Activated T-helper 2 cell treated with anti-CD3 and anti-CD28 coated beads, Interferon-gamma antibody, Interleukin-2, Interleukin-4, amounts not matched to agents 10 μg/mL and 5 μg/mL and 100 μg/mL, durations not matched to agents 14 hours and 24 hours and 36 hours (primary cell): ENCODE measurements around the gene CNFN. TPM values are rescaled to one million over a fixed set of nuclear protein-coding genes. Genes with fewer than 3 reads are reported as not detected.

ENCODE experiments used
- DNase-seq: peaks from one replicate; pipeline ENCODE4 v3.0.0; 2021; ENCODE audit warnings: low spot score
- H3K27ac Mint-ChIP-seq: one replicate; pipeline ENCODE4 v1.8.0; 2021; ENCODE audit warnings: mixed read lengths
- H3K27me3 Mint-ChIP-seq: one replicate; pipeline ENCODE4 v1.8.0; 2021; ENCODE audit warnings: low read depth, mixed read lengths
- H3K36me3 Mint-ChIP-seq: one replicate; pipeline ENCODE4 v1.8.0; 2021; ENCODE audit warnings: low read depth, mixed read lengths
- H3K4me1 Mint-ChIP-seq: one replicate; pipeline ENCODE4 v1.8.0; 2021; ENCODE audit warnings: low read depth, mixed read lengths
- H3K4me3 Mint-ChIP-seq: one replicate; pipeline ENCODE4 v1.8.0; 2021; ENCODE audit warnings: low read depth, mild to moderate bottlenecking, moderate library complexity, mixed read lengths
- H3K9me3 Mint-ChIP-seq: one replicate; pipeline ENCODE4 v1.8.0; 2021; ENCODE audit warnings: mixed read lengths
- intact Hi-C: fragments of 100-400 bp; cut with micrococcal nuclease; formaldehyde crosslinking; loops from one replicate; pipeline ENCODE4 v1.15.1; 2023
- total RNA-seq: library from RNA; stranded (reverse); gene quantifications from 2 replicates; pipeline ENCODE4 v1.2.3, GENCODE V29; 2022

Gene CNFN
- total RNA-seq, 1 donor from 2014 or later, result not detected

DNA sequence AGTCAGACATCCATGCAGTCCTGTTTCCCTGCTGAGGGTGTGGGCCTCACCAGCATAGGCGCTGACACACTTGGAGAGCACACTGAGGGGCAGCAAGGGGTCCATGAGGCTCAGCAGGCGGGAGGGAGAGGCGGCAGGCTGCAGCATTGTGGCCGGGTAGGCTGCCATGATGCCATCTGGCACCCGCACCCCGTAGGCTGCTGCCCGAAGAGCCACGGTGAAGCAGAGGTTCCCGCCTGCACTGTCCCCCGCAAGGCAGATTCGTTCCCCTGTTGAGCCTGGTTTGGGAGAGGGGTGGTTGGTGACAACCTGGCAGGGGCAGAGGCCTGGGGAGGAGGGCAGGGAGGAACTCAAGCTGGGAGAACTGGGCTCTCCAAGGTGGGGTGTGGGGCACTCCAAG is 16.0 kb upstream of the CNFN start:
- Mint-ChIP-seq H3K4me1 (peaks cover 7% of the 10 kb centered on the region), H3K9me3 (no peaks in the 10 kb centered on the region), H3K4me3 (no peak overlapping the region), H3K27ac (no peak overlapping the region), H3K36me3 (peaks cover 43% of the 10 kb centered on the region), H3K27me3 (no peaks in the 10 kb centered on the region)
- intact Hi-C loops, result no loop called here
- DNase-seq, result no peak

DNA sequence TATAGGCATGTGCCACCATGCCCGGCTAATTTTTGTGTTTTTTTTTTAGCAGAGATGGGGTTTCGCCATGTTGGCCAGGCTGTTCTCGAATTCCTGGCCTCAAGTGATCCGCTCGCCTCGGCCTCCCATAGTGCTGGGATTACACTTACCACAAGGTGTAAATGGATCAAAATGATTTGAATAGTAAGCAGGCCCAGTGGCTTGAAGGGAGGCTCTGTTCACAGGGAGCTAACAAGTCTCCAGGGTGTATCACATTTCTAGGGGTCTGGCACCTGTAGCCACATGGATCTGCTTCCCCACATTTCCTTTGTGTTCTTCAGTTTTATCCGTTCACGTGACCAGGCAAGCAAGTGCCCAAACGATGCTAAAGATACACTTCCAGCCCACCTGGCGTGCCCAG is 13.5 kb upstream of the CNFN start:
- Mint-ChIP-seq H3K4me3 (no peak overlapping the region), H3K27ac (no peak overlapping the region), H3K27me3 (no peaks in the 10 kb centered on the region), H3K4me1 (peaks cover 20% of the 10 kb centered on the region), H3K9me3 (no peaks in the 10 kb centered on the region), H3K36me3 (peaks cover 53% of the 10 kb centered on the region)
- no peak for DNase-seq
- intact Hi-C loops, result no loop called here

DNA sequence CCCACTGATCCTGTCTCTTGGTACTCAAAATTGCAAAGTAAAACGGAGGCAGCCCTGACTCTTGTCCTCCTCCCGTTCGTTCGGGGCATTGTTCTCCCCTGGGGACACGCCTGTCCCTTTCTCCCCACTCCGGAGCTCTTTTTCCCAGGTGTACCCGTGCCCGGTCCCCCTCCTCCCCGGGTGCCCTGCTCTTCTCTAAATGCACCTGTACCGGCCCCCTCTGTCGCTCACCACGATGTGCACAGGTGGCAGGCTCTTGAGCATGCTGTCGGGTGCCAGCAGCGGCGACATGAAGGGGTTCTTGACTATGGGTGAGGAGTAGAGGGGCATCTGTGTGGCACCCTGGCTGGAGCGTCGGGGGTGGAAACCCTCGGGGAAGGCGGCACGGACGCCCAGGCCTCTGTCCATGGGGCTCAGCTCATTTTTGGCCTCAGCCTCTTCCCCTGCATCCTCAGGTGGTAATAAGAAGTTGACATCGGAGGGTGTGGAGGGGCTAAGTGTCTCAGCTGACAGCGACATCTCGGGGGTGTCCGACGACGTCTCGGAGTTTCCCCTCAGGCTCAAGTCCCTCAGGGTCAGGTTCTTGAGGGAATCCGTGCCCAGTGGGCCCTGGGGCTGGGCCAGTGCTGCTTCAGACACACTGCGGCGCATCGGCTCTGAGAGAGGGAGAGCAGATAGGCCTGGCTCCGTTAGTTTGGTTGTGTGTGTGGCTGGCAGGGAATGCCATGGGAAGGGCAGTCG is 12.4 kb upstream of the CNFN start:
- Mint-ChIP-seq H3K4me1 (peaks cover 25% of the 10 kb centered on the region), H3K9me3 (no peaks in the 10 kb centered on the region), H3K36me3 (peaks cover 47% of the 10 kb centered on the region), H3K27me3 (no peaks in the 10 kb centered on the region), H3K27ac (no peak overlapping the region), H3K4me3 (peak overlapping the region; percentile 71)
- intact Hi-C loops, result no loop called here
- no peak for DNase-seq

DNA sequence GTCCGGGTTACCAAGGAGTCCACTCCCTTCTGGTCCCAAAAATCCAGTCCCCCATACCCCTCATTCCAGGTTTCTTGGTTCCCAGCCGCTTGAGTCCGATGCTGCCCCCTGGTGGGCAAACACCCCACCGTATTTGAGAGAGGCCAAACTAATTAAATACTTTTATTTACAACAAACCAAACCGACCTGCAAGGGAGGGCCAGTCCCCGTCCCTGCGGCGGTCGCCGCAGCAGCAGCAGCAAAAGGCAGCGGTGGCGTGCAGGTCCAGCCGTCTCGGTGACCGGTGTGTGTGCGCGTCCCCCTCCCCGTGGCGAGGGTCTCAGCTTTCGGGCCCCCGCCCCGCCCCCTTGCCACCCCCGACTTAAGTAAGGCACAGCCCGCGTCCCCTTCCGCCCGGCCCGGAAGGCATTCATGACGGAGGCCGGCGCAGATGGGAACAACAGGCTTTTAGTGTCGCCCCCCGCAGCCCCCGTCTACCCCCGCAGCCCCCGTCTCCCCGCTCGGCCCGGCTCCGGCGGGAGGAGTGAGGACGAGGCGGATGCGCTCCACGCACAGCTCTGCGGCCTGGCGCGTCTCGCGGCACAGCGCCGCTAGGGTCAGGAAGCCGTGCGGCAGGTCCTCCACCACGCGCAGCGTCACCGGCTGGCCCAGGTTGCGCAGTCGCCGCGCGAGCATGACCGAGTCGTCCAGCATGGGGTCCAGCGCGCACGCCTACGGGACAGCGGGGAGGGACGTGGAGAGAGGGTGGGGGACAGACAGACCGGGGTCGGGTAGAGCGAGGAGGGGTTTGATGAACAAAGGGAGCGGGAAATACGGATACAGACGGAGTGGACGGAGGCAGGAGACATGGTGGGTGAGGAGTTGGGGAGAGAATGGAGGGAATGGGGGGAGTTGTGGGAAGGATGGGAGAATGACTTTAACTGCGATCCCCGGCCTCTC is 11.5 kb upstream of the CNFN start:
- H3K4me3 Mint-ChIP-seq, result peak overlapping the region; percentile 71
- intact Hi-C loops, result loop anchor here (2.0 kb wide), 1 partner anchor 21 kb away; no protein-coding TSS in a partner anchor
- no peak overlapping the region for H3K27ac Mint-ChIP-seq
- peaks cover 38% of the 10 kb centered on the region for H3K36me3 Mint-ChIP-seq
- DNase-seq, result peak; percentile 54
- H3K4me1 Mint-ChIP-seq, result peaks cover 29% of the 10 kb centered on the region
- H3K9me3 Mint-ChIP-seq, result no peaks in the 10 kb centered on the region
- no peaks in the 10 kb centered on the region for H3K27me3 Mint-ChIP-seq

DNA sequence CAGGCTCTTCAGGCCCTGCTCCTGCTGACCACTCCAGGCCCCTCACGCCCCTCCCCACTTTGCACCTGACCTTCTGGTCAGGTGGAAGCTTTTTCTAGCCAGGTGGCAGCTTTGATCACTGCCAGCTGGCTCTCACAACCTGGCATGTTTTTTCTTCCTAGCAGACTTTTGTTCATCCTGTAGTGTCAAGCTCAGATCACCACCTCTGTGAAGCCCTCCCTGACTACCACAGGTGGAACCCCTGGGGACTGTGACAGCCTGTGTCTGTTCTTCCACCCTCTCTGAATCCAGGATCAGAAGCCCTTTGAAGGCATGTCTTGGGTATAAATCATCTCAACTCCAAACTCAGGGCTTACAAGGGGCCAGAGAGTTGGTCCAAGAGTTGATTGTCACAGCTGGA is 10.3 kb upstream of the CNFN start:
- Mint-ChIP-seq H3K36me3 (peaks cover 35% of the 10 kb centered on the region), H3K4me1 (peaks cover 36% of the 10 kb centered on the region), H3K27me3 (no peaks in the 10 kb centered on the region), H3K27ac (no peak overlapping the region), H3K4me3 (peak overlapping the region; percentile 28), H3K9me3 (no peaks in the 10 kb centered on the region)
- no peak for DNase-seq
- intact Hi-C loops, result loop anchor here (2.0 kb wide), 1 partner anchor 22 kb away; no protein-coding TSS in a partner anchor

DNA sequence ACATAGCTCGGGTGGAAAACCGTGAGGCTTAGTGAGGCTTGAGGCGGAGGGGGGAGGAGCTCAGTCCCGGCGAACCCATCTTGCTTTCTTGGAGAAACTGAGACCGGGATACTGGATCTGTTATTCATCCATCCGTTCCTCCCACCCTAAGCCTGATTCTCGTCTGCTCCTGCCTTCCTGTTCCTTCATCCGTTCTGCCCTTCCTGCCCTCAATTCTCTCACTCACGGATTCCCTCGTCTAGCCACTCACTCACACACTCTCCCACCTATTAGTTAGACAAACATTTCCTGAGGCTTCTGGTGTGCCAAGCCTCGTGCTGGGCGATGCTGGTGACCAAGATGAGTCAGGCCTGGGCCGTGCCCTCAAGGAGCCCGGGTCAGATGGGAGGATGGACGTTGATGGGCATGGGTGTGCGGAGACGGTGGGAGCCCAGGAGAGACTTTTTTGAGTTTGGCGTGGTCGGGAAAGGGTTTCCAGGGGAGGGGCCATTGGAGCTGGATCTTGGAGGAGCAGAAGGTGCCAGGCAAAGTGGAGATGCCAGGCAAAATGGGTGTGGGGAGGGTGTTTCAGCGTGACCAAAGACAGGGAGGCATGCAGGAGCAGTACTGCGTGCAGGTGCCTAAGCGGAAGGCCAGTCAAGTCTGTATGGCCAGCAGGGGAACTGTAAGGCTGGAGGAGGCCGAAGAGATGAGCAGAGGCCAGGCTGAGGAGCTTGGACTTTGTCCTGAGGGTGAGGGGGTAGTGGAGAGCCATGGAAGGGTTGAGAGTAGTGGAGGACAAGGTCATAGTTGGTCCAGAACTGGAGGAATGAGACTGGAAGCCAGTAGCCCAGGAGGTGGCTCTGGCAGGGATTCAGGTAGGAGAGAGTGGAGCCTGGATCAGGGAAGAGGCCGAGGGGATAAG is 7.4 kb upstream of the CNFN start:
- H3K36me3 Mint-ChIP-seq, result peaks cover 19% of the 10 kb centered on the region
- DNase-seq, result no peak
- H3K9me3 Mint-ChIP-seq, result no peaks in the 10 kb centered on the region
- H3K27ac Mint-ChIP-seq, result peak overlapping the region; percentile 81
- intact Hi-C loops, result loop anchor here (5.0 kb wide), 1 partner anchor 535 kb away; the partner anchor contains the start of gene RPS19
- peaks cover 36% of the 10 kb centered on the region for H3K4me1 Mint-ChIP-seq
- H3K27me3 Mint-ChIP-seq, result peaks cover 2% of the 10 kb centered on the region
- peak overlapping the region; percentile 87 for H3K4me3 Mint-ChIP-seq

DNA sequence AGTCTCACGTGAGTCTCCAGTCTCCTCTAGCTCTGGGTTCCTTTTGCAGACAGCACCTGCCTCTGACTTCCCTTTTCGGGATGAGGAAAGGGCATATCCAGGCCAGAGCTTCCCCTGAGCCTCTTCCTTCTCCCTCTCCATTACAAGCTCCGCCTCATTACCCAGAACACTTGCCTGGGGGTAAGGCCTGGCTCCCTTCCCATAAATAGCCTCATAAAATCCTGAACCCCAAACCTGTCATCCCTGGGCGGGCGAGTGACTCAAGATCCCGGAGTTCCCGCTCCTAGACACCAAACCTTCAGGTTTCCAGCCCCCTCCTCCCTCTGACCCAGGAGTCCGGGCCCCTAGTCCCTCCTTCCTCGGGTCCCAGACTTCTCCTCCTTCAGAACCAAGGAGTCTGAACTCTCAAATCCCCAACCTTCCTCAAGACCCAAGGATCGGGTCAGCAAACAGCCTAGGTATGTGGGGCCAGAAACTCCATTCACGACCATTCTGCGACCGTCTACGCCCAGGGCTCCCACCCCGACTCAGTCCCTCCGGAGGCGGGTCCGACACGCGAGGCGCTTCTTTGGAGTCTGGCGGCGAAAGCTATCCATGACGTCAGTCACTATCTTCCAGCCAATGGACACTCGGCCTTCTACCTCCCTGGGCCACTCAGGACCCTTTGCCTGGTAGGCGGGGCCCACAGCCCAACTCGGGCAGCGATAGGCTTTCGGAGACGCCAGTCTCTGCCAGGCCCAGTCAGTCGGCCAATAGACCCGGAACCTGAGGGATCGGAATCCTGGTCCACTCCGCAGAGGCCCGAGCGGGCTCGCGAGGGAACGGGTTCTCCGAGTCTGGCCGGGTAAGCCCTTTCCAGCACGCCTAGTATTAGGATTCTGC is 6.5 kb upstream of the CNFN start:
- Mint-ChIP-seq H3K9me3 (no peaks in the 10 kb centered on the region), H3K27ac (peak overlapping the region; percentile 81), H3K36me3 (peaks cover 13% of the 10 kb centered on the region), H3K4me1 (peaks cover 32% of the 10 kb centered on the region), H3K4me3 (peak overlapping the region; percentile 87), H3K27me3 (peaks cover 7% of the 10 kb centered on the region)
- DNase-seq, result peak; percentile 98
- intact Hi-C loops, result loop anchor here (5.0 kb wide), 1 partner anchor 534 kb away; the partner anchor contains the start of gene RPS19

DNA sequence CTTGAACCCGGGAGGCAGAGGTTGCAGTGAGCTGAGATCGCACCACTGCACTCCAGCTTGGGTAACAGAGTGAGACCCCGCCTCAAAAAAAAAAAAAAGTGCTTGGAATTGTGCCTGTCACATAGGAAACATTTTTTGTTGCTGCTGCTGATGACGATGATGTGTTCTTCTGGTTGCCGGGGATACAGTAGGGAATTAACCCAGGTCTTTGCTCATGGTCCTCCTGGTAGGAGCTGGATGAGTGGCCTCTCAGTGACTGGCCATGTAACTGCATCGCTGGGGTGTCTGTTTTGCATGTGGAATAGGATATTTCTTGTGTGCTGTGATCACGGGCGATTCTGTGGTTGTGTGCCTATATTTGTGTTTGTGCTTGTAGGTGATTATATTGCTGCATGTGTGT is 4.7 kb upstream of the CNFN start:
- no peaks in the 10 kb centered on the region for H3K9me3 Mint-ChIP-seq
- H3K27me3 Mint-ChIP-seq, result peaks cover 18% of the 10 kb centered on the region
- no peak overlapping the region for H3K4me3 Mint-ChIP-seq
- no peak for DNase-seq
- intact Hi-C loops, result loop anchor here (5.0 kb wide), 1 partner anchor 532 kb away; the partner anchor contains the start of gene RPS19
- H3K4me1 Mint-ChIP-seq, result peaks cover 18% of the 10 kb centered on the region
- H3K27ac Mint-ChIP-seq, result no peak overlapping the region
- peaks cover under 1% of the 10 kb centered on the region for H3K36me3 Mint-ChIP-seq

DNA sequence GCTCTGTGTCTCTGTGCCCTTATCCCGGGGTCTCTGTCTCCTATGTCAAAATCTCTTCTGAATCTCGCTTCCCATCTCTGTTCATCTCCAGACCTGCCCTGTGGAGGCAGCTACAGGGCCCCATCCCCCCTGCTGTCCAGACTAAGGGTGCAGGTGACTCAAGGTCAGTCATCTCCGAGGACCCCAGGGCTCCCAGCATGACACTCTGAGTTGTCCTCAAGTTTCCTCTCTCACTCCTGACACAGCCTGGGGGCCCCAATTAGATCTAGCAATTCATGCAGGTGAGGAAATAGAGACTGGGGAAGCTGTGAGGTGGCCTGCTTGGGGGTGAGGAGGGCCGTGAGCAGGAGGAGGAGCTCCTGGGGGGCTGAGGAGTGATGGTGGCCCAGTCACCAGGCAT is 2.1 kb upstream of the CNFN start:
- intact Hi-C loops, result no loop called here
- DNase-seq, result no peak
- Mint-ChIP-seq H3K27ac (no peak overlapping the region), H3K27me3 (peaks cover 27% of the 10 kb centered on the region), H3K4me1 (peaks cover 9% of the 10 kb centered on the region), H3K9me3 (no peaks in the 10 kb centered on the region), H3K4me3 (no peak overlapping the region), H3K36me3 (no peaks in the 10 kb centered on the region)

DNA sequence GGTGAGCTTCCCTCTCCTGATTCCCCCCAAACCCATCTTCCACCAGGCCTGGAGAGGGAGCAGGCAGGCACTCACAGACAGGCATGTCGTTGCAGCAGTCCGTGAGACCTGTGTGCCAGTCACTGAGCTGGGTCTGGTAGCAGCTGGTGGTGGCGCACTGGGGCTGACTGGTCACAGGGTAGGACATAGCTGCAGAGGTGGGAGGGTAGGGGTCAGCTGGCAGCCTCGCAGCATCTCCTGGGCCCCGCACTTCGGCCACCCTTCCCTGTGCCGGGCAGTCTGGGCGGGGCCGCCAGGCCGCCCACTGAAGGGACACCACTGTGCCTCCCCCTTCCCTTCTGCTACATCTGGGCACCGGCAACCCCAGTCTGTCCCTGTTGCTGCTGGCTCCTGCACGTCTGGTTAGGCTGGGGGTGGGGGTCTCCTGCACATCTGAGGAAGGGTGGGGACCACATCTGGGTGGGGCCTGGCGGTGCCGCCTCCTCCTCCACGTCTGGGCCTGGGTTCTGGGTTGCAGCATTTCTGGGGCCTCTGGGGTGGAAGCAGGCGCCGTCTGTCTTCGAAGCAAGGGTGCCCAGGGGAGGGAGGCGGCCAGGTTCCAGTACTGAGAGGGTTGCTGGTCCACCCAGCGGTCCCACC is 1.1 kb downstream of the CNFN start:
- no peak for DNase-seq
- H3K27me3 Mint-ChIP-seq, result peaks cover 36% of the 10 kb centered on the region
- H3K4me3 Mint-ChIP-seq, result no peak overlapping the region
- intact Hi-C loops, result no loop called here
- peaks cover 5% of the 10 kb centered on the region for H3K4me1 Mint-ChIP-seq
- H3K36me3 Mint-ChIP-seq, result no peaks in the 10 kb centered on the region
- H3K9me3 Mint-ChIP-seq, result no peaks in the 10 kb centered on the region
- no peak overlapping the region for H3K27ac Mint-ChIP-seq

DNA sequence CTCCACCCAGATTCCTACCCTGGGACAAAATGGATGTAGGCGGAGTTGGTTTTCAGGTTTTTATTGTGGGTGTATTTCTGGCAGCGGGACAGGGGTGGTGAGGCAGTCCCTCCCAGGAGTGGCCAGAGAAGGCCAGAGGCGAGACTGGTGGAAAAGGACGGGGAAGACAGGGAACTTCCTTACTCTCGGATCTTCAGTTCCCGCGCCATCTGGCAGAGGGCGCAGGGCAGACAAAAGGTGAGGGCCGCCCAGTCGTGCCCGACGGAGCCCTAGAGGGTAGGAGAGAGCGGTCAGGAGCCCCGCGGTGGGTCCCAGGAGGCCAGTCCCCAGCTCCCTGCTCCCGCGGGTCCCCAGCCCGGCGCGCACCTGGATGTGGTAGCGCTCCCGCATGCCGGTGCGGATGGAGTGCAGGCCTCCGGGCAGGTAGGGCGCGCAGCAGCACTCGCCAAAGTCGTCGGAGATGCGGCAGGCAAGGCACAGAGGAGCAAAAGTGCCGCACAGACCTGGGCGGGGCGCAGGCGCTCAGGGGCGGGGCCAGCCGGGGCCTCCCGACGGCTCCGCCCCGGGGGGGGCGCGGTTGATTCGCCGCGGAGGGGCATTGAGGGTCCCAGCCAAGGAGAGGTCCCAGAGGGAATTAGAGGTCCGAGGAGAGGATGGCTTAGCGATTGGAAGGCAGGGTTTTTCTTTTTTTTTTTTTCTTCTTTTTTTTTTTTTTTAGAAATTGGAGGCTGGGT is 3.0 kb downstream of the CNFN start:
- Mint-ChIP-seq H3K9me3 (no peaks in the 10 kb centered on the region), H3K4me1 (peaks cover 5% of the 10 kb centered on the region), H3K4me3 (peak overlapping the region; percentile 52), H3K27ac (no peak overlapping the region), H3K36me3 (no peaks in the 10 kb centered on the region), H3K27me3 (peaks cover 42% of the 10 kb centered on the region)
- peak; percentile 65 for DNase-seq
- intact Hi-C loops, result no loop called here
